Measurements from ENCODE around the gene ACP4. TPM values are rescaled to one million over a fixed set of nuclear protein-coding genes. Genes with fewer than 3 reads are reported as not detected.

Gene ACP4
- total and polyA plus RNA-seq, 2 experiments from 2014 or later: not detected

GRCh38 chr19:50793558-50794065 lies 3.4 kb downstream of the ACP4 start:
- H3K27ac Mint-ChIP-seq: no peak overlapping the region
- H3K27me3 ChIP-seq (ENCODE audit: insufficient read depth): no peaks in the 10 kb centered on the region
- H3K4me1 ChIP-seq (ENCODE audit: insufficient read depth): peaks cover 9% of the 10 kb centered on the region
- H3K27me3 Mint-ChIP-seq (ENCODE audit: insufficient read depth, low read depth, poor library complexity): peaks cover 38% of the 10 kb centered on the region
- H3K9me2 ChIP-seq (ENCODE audit: insufficient read depth): no peaks in the 10 kb centered on the region
- H3K9me3 Mint-ChIP-seq: peaks cover 6% of the 10 kb centered on the region
- no peak for ATAC-seq
- H3K4me3 Mint-ChIP-seq: no peak overlapping the region
- H2AFZ ChIP-seq: no peak overlapping the region
- 0 out of 2 replicates have a peak overlapping the region, but pooled peaks have one; percentile 38 for H3K4me2 ChIP-seq
- no peak for TF ChIP-seq STAT1 (IDR thresholded peaks at IDR 0.05; ENCODE audit: unreplicated experiment)
- no peak for TF ChIP-seq EZH2 (IDR thresholded peaks at IDR 0.05; ENCODE audit: low read depth, unreplicated experiment)
- no peak for TF ChIP-seq ETS1 (IDR thresholded peaks at IDR 0.05)
- no peak for TF ChIP-seq ZNF331 (CRISPR knock-in tag; IDR thresholded peaks at IDR 0.05; ENCODE audit: low read depth)
- no peak for TF ChIP-seq POLR2AphosphoS5 (IDR thresholded peaks at IDR 0.05; ENCODE audit: low read depth)
- TF ChIP-seq CREB1 (CRISPR knock-in tag; IDR thresholded peaks at IDR 0.05; ENCODE audit: low read depth): no peak
- TF ChIP-seq ZNF114 (CRISPR knock-in tag; IDR thresholded peaks at IDR 0.05): no peak
- no peak for TF ChIP-seq REST (IDR thresholded peaks at IDR 0.05; ENCODE audit: unreplicated experiment)
- no peak for TF ChIP-seq EZH2phosphoT487 (IDR thresholded peaks at IDR 0.05; ENCODE audit: unreplicated experiment)
- TF ChIP-seq JUNB (IDR thresholded peaks at IDR 0.05; ENCODE audit: unreplicated experiment): no peak
- no peak for TF ChIP-seq ZNF462 (CRISPR knock-in tag; IDR thresholded peaks at IDR 0.05)
- no peak for TF ChIP-seq NANOG (IDR thresholded peaks at IDR 0.05; ENCODE audit: borderline replicate concordance)
- TF ChIP-seq CTCF (conservative IDR thresholded peaks at IDR 0.05; ENCODE audit: low read depth in 2 of 2): no peak
- no peak overlapping the region for H3K27ac ChIP-seq (ENCODE audit: low read depth)
- H3F3A ChIP-seq (replicated peaks; ENCODE audit: low read depth): peaks cover 35% of the 10 kb centered on the region
- peaks cover 7% of the 10 kb centered on the region; the same call in 1 of the 2 replicates for H3K36me3 ChIP-seq (ENCODE audit: insufficient read depth)
- H3K4me3 ChIP-seq: no peak overlapping the region
- H3K4me1 Mint-ChIP-seq: peaks cover 6% of the 10 kb centered on the region; the same call in 2 of the 3 replicates
- DNase-seq (ENCODE audit: low spot score): no peak
- peaks cover 27% of the 10 kb centered on the region for H3K36me3 Mint-ChIP-seq (ENCODE audit: low read depth)
- peaks cover 32% of the 10 kb centered on the region for H4K20me1 ChIP-seq (replicated peaks; ENCODE audit: insufficient read depth)
- H3K79me2 ChIP-seq (replicated peaks; ENCODE audit: insufficient read depth): no peaks in the 10 kb centered on the region

Data from GM23338 (cell line).